Activated naive CD8-positive, alpha-beta T cell treated with anti-CD3 and anti-CD28 coated beads for 36 hours (primary cell): ENCODE data around the gene NT5E. TPM values are rescaled to one million over a fixed set of nuclear protein-coding genes. Genes with fewer than 3 reads are reported as not detected.
"Not testable (repeated sequence)": the region's sequence is repeated elsewhere in the genome, so short reads cannot be mapped to it uniquely, and the experiment has no call there.

Experiments used
- DNase-seq: peaks from one replicate; pipeline ENCODE4 v3.0.0; 2021
- H3K27ac Mint-ChIP-seq: one replicate; pipeline ENCODE4 v1.8.0; 2022; ENCODE audit warnings: mild to moderate bottlenecking, moderate library complexity, mixed read lengths
- H3K27me3 Mint-ChIP-seq: one replicate; pipeline ENCODE4 v1.8.0; 2022; ENCODE audit warnings: mild to moderate bottlenecking, mixed read lengths
- H3K36me3 Mint-ChIP-seq: one replicate; pipeline ENCODE4 v1.8.0; 2021; ENCODE audit warnings: mild to moderate bottlenecking, mixed read lengths
- H3K4me1 Mint-ChIP-seq: one replicate; pipeline ENCODE4 v1.8.0; 2021; ENCODE audit warnings: mixed read lengths
- H3K4me3 Mint-ChIP-seq: one replicate; pipeline ENCODE4 v1.8.0; 2022; ENCODE audit warnings: mild to moderate bottlenecking, moderate library complexity, mixed read lengths
- H3K9me3 Mint-ChIP-seq: one replicate; pipeline ENCODE4 v1.8.0; 2022; ENCODE audit warnings: mixed read lengths
- total RNA-seq, 2 experiments: library from RNA; stranded (reverse); gene quantifications; one replicate each; pipeline ENCODE4 v1.2.3, GENCODE V29; 2021

The NT5E gene
- total RNA-seq, 2 experiments from 2014 or later, result 8.4 to 9.9 TPM

DNA sequence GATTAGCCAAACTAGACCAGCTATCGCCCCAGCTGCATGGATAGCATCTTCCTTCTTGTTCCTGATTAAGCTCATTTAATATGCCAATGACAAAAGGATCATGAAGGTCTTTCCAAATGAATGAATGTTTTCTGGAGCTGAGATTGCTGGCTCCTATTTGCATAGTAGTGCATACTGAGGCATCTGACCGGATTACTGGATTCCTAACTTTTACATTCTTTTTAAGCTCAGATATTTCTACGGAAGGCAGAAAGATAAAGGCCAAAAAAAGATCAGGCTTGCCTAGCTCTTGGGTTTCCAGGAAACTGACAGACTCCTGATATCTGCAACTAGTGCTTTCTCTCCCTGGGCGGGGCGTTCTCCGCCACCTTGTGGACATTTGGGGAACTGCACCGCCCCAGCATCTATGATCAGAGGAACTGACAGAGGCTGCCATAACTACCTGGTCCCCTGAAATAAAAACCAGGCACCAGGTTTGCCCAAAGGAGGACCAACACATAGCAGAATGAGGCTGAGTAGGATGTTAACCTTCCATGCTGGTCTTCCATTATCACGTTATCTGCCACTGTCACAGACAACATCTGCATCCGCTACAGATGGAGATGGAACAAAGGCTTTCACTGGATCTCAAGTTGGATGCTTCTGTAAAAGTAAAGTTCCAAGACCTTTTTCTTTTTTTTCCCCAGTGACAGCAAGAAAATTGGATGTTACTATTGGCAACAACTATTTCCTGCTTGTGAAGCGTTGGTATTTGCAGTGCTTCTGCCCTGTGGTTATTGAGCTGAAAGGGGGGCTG lies 33.2 kb downstream of the NT5E start:
- Mint-ChIP-seq H3K27me3 (no peaks in the 10 kb centered on the region), H3K27ac (peak overlapping the region; percentile 52), H3K36me3 (no peaks in the 10 kb centered on the region), H3K4me1 (peaks cover 22% of the 10 kb centered on the region), H3K9me3 (no peaks in the 10 kb centered on the region), H3K4me3 (no peak overlapping the region)
- peak; percentile 82 for DNase-seq

DNA sequence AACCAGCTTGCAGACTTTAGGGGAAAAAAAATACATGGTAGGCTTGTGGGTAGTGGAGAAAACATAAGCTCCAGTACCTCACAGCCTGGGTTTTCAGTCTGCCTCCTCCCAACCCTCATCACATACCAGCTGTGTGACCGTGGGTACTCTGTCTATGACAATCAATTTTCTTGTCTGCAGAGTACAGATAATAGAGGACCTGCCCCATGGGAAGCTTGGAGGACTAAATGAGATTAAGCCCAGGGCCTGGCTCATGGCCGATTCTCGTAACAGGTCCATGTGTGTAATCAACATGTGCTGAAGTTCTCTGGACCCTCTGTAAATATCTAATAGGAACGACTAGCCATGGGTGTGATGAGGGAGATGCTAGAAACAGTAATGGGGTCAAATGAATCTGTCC lies 34.0 kb downstream of the NT5E start:
- no peaks in the 10 kb centered on the region for H3K27me3 Mint-ChIP-seq
- DNase-seq, result no peak
- H3K36me3 Mint-ChIP-seq, result no peaks in the 10 kb centered on the region
- H3K4me1 Mint-ChIP-seq, result peaks cover 21% of the 10 kb centered on the region
- no peaks in the 10 kb centered on the region for H3K9me3 Mint-ChIP-seq
- H3K4me3 Mint-ChIP-seq, result no peak overlapping the region
- no peak overlapping the region for H3K27ac Mint-ChIP-seq

DNA sequence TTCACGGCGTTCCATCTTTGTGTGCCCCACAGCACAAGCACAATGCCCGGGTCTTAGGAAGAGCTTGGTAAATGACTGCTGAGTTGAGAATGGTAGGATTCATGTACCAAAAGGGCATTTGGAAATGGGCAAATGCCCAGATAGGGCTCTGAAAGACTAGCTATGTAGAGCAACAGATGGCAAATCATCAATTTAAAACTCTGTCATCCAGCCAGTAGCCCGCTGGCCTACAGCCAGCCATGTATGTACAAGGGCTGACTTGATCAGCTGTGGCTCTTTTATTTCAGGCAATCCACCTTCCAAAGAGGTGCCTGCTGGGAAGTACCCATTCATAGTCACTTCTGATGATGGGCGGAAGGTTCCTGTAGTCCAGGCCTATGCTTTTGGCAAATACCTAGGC lies 35.1 kb downstream of the NT5E start:
- Mint-ChIP-seq H3K9me3 (no peaks in the 10 kb centered on the region), H3K4me1 (peaks cover 19% of the 10 kb centered on the region)

DNA sequence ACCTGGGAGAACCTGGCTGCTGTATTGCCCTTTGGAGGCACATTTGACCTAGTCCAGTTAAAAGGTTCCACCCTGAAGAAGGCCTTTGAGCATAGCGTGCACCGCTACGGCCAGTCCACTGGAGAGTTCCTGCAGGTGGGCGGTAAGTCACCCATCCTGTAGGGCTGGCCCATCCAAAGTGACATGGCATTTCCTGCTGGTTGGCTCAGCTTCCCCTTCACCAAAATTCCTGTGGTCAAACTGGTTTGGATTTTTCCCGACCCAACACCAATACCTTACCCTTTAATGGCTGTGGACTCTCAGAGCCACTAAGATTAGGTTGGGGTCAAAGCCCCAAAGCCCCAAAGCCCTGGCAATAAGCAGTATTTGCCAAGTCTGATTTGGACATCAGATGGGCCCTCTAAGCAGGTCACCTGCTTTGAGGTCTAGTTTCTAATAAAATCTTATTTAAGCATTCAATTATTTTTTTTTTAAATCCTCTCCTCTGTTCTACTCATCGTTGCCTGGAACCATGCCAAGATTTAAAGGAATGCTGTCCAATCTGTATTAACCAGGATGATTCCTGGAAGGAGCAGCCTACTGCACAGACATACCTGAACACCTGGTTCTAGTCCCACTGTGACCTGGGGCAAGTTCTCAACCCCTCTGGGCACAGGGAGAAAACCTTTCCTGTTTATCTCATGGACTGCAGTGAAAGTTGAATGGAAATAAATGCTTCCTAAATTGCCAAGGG lies 40.8 kb downstream of the NT5E start:
- no peaks in the 10 kb centered on the region for H3K27me3 Mint-ChIP-seq
- H3K4me3 Mint-ChIP-seq, result no peak overlapping the region
- no peak for DNase-seq
- no peaks in the 10 kb centered on the region for H3K9me3 Mint-ChIP-seq
- H3K4me1 Mint-ChIP-seq, result peaks cover 4% of the 10 kb centered on the region
- peaks cover 5% of the 10 kb centered on the region for H3K36me3 Mint-ChIP-seq
- no peak overlapping the region for H3K27ac Mint-ChIP-seq

More for the DNA sequence above, 35.1 kb downstream of the NT5E start:
- DNase-seq, result no peak
- Mint-ChIP-seq H3K4me3 (no peak overlapping the region), H3K27me3 (no peaks in the 10 kb centered on the region), H3K27ac (no peak overlapping the region), H3K36me3 (peaks cover 1% of the 10 kb centered on the region)

DNA sequence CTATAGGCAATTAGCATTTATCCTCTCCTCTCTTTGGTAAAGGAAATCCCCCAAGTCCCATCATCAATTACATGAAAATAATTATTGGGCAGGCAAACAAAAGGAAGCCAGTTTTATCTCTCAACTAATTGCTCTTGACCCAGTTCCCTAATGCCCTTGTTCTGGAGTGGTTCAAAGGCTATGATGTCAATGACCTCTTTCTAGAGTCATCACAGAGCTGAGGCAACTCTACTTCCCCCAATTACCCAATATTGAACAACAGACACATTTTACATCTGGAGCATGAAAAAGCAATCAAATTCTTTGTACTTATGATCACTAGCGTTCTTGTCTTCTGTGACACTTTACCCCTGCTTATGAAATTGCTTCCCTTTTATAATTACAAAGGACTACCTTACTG lies 43.5 kb downstream of the NT5E start:
- Mint-ChIP-seq H3K27me3 (no peaks in the 10 kb centered on the region), H3K9me3 (peaks cover 13% of the 10 kb centered on the region), H3K36me3 (peaks cover 30% of the 10 kb centered on the region), H3K27ac (peak overlapping the region; percentile 17), H3K4me3 (no peak overlapping the region), H3K4me1 (peaks cover 11% of the 10 kb centered on the region)
- DNase-seq, result no peak

DNA sequence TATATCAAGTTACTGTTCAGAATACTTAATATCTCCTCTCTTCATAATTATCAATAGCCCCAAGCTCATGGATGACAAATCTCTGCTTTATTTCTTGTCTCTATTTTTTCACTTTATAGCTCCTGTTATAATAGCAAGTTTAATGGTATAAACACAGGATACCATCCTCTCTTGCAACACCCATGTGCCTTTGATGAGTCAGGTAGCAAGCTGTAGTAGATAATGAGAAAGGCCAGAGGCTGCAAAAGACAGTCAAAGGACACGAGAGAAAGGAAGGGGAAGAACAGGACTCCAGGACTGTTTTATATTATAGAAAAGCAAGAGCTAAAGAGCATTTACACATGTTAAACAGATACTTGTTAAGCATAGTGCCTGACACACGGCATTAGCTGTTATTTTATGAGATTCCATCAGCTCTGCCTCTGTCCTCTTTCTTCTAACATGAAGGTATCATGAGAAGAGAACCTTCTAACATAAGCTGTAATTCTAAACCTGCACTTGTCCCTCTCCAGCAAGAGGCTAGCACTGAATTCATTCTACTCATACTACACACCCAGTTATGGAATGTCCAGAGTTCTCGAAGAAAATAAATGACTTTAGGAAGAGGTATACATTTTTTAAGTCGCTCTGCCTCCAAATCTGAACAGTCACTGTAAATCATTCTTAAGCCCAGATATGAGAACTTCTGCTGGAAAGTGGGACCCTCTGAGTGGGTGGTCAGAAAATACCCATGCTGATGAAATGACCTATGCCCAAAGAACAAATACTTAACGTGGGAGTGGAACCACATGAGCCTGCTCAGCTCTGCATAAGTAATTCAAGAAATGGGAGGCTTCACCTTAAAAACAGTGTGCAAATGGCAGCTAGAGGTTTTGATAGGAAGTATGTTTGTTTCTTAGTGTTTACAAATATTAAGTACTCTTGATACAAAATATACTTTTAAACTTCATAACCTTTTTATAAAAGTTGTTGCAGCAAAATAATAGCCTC lies 45.0 kb downstream of the NT5E start:
- H3K4me1 Mint-ChIP-seq, result peaks cover 22% of the 10 kb centered on the region
- DNase-seq, result no peak

DNA sequence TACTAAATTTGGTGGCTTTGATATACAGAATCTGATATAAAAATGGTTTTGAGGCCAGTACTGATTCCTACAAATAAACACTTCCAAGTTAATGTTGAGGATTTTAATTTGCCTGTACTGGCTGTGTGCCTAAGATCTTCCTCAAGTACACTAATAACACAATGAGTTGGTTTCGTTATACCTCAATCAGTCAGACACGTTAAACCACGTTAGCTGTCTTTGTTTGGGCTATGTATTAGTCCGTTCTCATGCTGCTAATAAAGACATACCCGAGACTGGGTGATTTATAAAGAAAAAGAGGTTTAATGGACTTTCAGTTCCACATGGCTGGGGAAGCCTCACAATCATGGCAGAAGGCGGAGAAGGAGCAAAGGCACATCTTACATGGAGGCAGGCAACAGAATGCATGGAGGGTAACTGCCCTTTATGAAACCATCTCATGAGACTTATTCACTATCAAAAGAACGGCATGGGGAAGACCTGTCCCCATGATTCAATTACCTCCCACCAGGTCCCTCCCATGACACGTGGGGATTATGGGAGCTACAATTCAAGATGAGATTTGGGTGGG lies 46.2 kb downstream of the NT5E start:
- peaks cover 13% of the 10 kb centered on the region for H3K9me3 Mint-ChIP-seq
- H3K4me3 Mint-ChIP-seq, result no peak overlapping the region
- no peak for DNase-seq
- H3K36me3 Mint-ChIP-seq, result peaks cover 29% of the 10 kb centered on the region
- peaks cover 22% of the 10 kb centered on the region for H3K4me1 Mint-ChIP-seq
- no peak overlapping the region for H3K27ac Mint-ChIP-seq
- H3K27me3 Mint-ChIP-seq, result no peaks in the 10 kb centered on the region

More for the DNA sequence above, 45.0 kb downstream of the NT5E start:
- Mint-ChIP-seq H3K4me3 (no peak overlapping the region), H3K27ac (no peak overlapping the region), H3K27me3 (no peaks in the 10 kb centered on the region), H3K9me3 (peaks cover 13% of the 10 kb centered on the region), H3K36me3 (peaks cover 31% of the 10 kb centered on the region)

DNA sequence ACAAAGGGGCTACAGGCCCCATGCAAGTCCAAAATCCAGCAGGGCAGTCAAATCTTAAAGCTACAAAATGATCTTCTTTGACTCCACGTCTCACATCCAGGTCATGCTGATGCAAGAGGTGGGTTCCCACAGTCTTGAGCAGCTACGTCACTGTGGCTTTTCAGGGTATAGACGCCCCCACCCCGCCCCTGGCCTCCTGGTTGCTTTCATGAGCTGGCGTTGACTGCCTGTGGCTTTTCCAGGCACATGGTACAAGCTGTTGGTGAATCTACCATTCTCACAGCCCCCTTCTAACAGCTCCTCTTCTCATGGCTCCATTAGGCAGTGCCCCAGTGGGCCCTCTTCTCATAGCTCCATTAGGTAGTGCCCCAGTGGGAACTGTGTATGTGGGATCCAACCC lies 47.0 kb downstream of the NT5E start:
- DNase-seq, result no peak
- H3K9me3 Mint-ChIP-seq, result peaks cover 13% of the 10 kb centered on the region
- H3K27ac Mint-ChIP-seq, result no peak overlapping the region
- H3K27me3 Mint-ChIP-seq, result no peaks in the 10 kb centered on the region
- H3K4me3 Mint-ChIP-seq, result no peak overlapping the region
- peaks cover 22% of the 10 kb centered on the region for H3K4me1 Mint-ChIP-seq
- H3K36me3 Mint-ChIP-seq, result peaks cover 29% of the 10 kb centered on the region

DNA sequence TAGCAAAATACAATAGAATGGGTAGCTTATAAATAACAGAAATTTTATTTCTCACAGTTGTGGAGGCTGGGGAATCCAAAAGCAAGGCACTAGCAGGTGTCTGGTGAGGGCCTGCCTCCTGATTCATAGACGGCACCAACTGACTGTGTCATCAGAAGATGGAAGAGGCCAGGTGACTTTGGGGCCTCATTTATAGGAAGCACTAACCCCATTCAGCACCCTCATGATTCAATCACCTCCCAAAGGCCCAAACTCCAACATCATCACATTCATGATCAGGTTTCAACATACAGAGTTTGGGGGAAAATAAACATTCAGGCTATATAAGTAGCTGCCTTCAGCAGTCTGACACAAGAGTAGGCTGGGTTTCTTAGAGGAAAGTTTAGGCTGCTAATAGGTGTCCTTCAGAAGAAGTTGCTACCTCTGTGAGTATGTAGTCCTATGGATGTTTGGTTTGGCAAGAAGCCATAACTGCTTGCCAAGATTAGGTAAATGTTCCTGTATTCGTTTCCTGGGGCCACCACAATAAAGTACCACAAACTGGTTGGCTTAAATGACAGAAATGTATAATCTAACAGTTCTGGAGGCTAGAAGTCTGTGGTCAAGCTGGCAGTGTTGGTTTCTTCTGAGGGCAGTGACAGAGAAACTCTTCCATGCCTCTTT lies 48.8 kb downstream of the NT5E start:
- H3K9me3 Mint-ChIP-seq, result peaks cover 13% of the 10 kb centered on the region
- no peak overlapping the region for H3K27ac Mint-ChIP-seq
- H3K4me1 Mint-ChIP-seq, result peaks cover 19% of the 10 kb centered on the region
- no peaks in the 10 kb centered on the region for H3K27me3 Mint-ChIP-seq
- no peak for DNase-seq
- H3K4me3 Mint-ChIP-seq, result no peak overlapping the region
- peaks cover 31% of the 10 kb centered on the region for H3K36me3 Mint-ChIP-seq

DNA sequence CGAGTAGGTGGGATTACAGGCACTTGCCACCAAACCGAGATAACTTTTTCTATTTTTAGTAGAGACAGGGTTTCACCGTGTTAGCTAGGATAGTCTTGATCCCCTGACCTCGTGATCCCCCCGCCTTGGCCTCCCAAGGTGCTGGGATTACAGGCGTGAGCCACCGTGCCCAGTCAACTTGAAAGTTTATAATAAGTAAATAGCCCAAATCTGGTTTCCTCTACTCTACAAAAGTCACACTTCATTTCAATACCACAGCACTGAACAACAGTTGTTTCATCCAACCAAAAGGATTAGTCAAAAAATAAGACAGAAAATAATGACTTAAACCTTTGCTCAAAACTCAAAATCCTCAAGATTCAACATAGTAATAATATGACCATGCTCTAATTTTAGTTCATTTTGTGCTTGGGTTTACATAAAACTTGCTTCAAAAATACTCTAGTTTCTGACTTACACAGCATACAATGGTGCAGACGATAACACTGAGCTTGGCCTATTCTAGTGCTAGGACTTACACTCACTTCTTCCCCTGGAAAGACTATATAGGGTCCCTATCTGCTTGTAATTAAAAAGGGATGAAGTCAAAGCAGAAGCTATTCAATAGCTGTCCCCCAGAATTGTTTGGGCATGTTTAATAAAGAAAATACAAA lies 56.7 kb downstream of the NT5E start:
- no peaks in the 10 kb centered on the region for H3K9me3 Mint-ChIP-seq
- H3K36me3 Mint-ChIP-seq, result peaks cover 17% of the 10 kb centered on the region
- no peaks in the 10 kb centered on the region for H3K27me3 Mint-ChIP-seq
- no peak overlapping the region for H3K4me3 Mint-ChIP-seq
- DNase-seq, result no peak
- H3K4me1 Mint-ChIP-seq, result peaks cover 5% of the 10 kb centered on the region
- H3K27ac Mint-ChIP-seq, result no peak overlapping the region

DNA sequence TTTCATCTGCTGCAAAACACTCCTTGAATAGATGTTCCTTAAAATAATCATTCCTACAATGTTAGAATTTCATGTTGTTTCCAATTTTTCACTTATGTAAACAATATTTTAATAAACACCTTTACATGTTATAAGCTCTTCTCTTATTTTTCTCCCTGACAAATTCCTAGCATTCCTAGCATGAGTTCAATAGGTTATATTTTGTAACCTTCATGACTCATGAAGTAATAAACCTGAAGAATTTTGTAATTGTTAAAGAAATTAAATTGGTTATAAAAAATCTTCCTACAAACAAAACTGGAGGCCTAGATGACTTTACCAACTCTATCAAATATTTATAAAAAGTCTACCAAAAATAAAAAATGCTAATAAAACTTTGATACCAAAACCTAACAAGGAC lies 66.3 kb downstream of the NT5E start:
- no peak overlapping the region for H3K4me3 Mint-ChIP-seq
- H3K27ac Mint-ChIP-seq, result no peak overlapping the region
- no peaks in the 10 kb centered on the region for H3K9me3 Mint-ChIP-seq
- peaks cover 16% of the 10 kb centered on the region for H3K36me3 Mint-ChIP-seq
- H3K4me1 Mint-ChIP-seq, result no peaks in the 10 kb centered on the region
- H3K27me3 Mint-ChIP-seq, result no peaks in the 10 kb centered on the region
- DNase-seq, result no peak

DNA sequence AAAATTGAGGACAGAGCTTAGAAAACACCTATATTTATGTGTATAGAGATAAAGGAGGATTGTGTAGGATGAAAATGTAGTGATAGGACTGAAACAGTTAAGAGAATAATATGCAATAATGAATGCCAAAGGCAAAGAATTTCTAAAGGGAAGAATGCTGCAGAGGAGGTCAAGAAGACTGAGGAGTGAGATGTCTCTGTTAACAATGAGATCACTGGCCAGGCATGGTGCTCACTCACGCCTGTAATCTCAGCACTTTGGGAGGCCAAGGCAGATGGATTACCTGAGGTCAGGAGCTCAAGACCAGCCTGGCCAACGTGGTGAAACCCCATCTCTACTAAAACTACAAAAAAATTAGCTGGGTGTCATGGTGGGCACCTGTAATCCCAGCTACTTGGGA lies 74.4 kb downstream of the NT5E start:
- not testable (repeated sequence) for DNase-seq, H3K27me3 Mint-ChIP-seq, H3K9me3 Mint-ChIP-seq, H3K27ac Mint-ChIP-seq, H3K4me3 Mint-ChIP-seq, H3K4me1 Mint-ChIP-seq
- peaks cover 14% of the 10 kb centered on the region for H3K36me3 Mint-ChIP-seq

DNA sequence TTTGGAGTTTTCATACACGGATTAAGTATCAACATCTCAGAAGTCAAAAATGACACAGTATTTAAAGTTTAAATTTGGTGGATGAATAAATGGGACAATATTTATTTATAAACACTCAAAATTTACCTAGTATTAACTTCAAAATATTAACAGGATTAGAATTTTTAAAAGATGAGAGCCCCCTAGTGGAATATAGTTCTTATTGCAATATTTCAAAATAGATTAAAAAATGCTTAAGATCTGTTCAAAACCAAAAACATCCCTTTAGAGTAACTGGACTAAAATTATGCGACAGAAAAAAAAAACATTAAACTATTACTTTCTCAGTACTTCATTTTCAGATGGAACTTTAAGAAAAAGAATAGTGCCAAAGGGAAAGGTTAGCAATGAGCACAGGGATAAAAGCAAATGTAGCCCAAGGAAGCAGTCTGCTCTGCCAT lies 87.2 kb downstream of the NT5E start:
- Mint-ChIP-seq H3K27ac (no peak overlapping the region), H3K27me3 (no peaks in the 10 kb centered on the region), H3K4me1 (peaks cover 2% of the 10 kb centered on the region), H3K9me3 (no peaks in the 10 kb centered on the region), H3K4me3 (no peak overlapping the region), H3K36me3 (peaks cover 1% of the 10 kb centered on the region)
- DNase-seq, result no peak

DNA sequence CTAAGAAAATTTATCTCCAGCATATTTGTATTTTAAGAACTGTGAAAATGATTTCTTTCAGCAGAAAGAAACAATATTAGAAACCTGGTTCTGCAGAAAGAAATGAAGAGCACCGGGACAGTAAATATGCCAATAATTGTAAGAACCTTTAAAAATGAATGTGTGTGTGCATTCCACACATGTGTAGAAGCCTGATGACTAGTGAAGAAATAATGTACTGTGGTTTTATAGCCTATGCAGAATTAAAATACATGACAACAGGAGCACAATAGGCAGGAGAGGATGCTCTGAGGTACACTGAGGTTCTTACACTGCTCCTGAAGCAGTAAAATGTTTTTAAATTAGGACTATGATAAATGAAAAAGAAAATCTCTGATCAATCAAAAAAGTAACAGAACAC lies 94.9 kb downstream of the NT5E start:
- H3K27me3 Mint-ChIP-seq, result no peaks in the 10 kb centered on the region
- DNase-seq, result no peak
- H3K4me3 Mint-ChIP-seq, result no peak overlapping the region
- H3K27ac Mint-ChIP-seq, result no peak overlapping the region
- H3K36me3 Mint-ChIP-seq, result peaks cover 13% of the 10 kb centered on the region
- H3K9me3 Mint-ChIP-seq, result peaks cover 3% of the 10 kb centered on the region
- H3K4me1 Mint-ChIP-seq, result no peaks in the 10 kb centered on the region
